Cerebellar nuclear complex (tissue), 1 donor: ENCODE data around the gene TREX2.

Experiments
- DNase-seq, 2 experiments: peaks; one replicate each; lab custom pipeline; 2025; lab: John Stamatoyannopoulos, UW

Gene TREX2

GRCh38 chrX:153475751-153476281, 30.0 kb upstream of the TREX2 start:
- no peak for DNase-seq

- DNase-seq = no peak
These were observed 29.4 kb upstream of the TREX2 start for GRCh38 chrX:153475271-153475670.

- no peak for DNase-seq
These were observed 28.9 kb upstream of the TREX2 start for GRCh38 chrX:153474718-153475117.

- DNase-seq = no peak
These were observed 28.4 kb upstream of the TREX2 start for GRCh38 chrX:153474266-153474665.

DNA sequence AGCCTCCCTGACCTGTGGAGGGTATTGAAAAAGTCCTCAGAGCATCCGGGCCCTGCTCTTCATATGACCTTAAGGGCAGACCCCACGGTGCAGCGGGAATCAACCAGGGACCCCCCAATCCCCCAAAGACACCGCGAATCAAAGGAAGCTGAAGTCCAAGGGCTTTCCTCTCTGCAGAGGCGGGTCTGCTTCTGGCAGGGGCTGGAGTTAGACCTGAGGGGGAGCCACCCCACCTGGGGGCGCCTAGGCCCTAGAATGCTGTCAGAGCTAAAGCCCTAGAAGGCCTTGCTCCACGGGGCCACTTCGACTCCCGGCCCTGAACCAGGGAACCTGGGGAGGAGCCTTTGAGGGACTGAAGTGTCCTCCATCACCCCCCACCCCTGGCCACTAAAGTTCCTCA, 27.3 kb upstream of the TREX2 start:
- no peak for DNase-seq

- DNase-seq = no peak
These were observed 25.9 kb upstream of the TREX2 start for GRCh38 chrX:153471663-153472280.

GRCh38 chrX:153470411-153471363, 24.8 kb upstream of the TREX2 start, which contains the start of gene HAUS7:
Gene HAUS7, minus strand, starts transcription at chrX:153470576. Its CDS starts 19 bp downstream, at chrX:153470557.
- peak; percentile 50 to 51 for DNase-seq

DNA sequence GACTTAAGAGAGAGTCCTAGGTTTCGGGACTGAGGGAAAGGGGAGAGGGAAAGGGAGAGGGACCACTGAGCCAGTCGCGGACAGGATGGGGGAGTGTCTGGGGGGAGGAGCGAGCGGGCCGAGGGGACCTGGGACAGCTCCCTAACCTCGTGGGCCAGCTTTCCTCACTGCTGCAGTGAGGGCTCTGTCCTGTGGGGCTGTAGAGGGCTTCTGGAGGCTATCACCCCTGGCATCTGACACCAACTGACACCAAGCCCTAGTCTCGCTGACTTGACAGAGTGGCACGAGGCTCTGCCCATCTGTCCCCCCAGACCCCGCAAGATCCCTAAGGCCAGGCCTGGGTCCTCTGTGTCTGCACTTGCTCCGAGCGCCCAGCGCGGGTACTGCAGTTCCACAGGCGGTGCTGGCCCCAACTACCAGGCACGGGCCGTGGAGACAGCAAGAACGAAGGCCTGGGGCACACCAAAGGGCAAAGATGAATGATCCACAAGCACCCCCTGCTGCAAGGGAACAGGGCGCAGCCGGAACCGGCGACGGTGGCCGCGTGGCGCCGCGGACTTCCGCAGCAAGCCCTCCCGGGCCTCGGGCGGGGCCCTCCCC, 24.1 kb upstream of the TREX2 start:
- no peak for DNase-seq

- DNase-seq = no peak
These were observed 22.2 kb upstream of the TREX2 start for GRCh38 chrX:153468008-153468580.

GRCh38 chrX:153465691-153466380, 20.0 kb upstream of the TREX2 start:
- DNase-seq = no peak

GRCh38 chrX:153464116-153464515, 18.3 kb upstream of the TREX2 start:
- DNase-seq = no peak

DNA sequence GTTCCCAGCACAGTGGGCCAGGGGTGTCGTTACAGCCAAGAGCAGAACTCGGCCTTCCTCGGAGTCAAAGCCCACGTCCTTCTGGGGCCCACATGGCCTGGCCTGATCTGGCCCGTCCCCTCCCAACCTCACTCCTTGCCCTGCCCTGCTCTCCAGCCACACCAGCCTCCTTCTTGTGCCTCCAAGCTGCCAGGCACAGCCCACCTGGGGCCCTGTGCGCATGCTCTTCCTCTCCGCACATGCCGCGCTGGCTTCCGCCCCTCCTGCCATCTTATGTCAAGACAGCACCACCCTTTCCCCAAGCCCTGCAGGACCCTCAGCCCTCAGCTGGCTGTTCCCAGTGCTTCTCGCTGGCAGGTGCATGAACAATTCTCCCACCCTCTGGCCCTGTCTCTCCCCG, 17.7 kb upstream of the TREX2 start:
- DNase-seq = no peak

DNA sequence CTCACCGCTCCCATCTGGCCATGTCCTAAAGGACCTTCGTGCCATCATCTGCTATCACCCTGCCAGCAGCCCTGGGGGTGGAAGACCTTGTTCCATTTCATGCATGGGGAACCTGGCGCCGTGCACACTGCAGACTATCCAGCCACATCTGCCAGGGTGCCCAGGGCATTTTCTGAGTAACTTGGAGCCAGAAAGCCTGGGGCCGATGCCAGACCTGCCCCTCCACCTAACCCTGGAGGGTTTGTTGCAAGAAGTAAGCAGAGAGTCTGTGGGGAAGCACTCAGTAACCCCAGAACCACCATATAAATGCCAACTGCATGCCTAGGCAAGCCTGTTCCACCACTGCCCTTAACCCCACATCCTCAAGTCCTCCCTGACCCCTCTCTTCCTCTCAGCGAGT, 17.2 kb upstream of the TREX2 start:
- DNase-seq = no peak

DNA sequence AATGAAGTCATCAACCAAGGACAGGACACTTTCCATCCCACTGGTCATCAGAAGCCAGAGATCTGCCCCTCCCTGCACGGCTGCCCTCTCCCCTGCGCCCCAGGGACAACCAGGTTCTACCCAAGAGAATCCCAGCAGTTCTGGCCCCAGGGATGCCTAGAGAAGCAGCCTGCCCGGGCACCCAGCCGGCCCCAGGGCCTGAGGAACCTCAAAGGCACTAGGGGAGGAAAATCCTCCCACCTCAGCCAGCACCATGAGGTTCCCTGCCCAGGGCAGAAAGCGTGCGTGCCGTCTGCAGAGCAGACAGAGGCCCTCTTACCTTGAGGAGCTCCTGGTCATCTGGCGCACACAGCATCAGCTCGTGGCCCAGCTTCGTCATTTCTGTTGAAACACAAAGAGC, 16.4 kb upstream of the TREX2 start:
- no peak for DNase-seq

DNA sequence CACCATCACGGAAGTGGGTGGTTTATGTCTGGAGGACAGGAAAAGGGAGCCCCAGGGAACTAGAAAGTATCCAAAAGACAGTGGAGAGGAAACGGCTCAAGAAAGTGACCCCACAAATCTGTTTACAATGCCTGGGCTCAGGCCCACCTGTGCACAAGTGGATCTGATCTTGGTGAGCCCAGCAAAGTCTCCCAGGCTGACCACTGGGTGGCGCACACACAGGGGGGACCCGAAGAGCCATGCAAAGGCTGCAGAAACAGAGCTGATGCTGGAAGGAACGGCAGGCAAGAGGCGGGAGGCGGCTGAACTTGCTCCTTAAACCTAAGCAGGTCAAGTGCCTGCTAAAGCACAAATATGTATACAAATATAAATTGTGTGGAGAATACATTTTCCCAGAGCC, 15.0 kb upstream of the TREX2 start:
- DNase-seq = peak in 1 of 2 experiments; percentile 24

DNA sequence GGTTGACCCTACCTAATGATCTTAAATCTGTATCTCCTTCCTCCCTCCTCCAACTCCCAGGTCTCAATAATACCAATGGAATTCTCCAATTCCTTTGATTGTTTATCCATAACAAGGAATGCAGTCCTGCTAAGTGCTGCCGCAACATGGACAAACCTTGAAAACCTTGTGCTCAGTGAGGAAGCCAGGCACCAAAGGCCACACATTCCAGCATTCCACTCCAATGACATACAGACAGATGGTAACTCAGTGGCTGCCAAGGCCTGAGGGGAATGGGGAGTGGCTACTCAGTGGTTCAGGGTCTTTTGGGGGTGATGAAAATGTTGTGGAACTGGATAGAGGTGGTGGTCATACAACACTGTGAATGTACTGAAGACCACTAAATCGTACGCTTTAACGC, 14.1 kb upstream of the TREX2 start:
- DNase-seq = no peak

GRCh38 chrX:153458476-153458875, 12.6 kb upstream of the TREX2 start:
- no peak for DNase-seq

GRCh38 chrX:153457827-153458466, 12.1 kb upstream of the TREX2 start:
- no peak for DNase-seq

- no peak for DNase-seq
These were observed 11.4 kb upstream of the TREX2 start for GRCh38 chrX:153457136-153457825.

DNA sequence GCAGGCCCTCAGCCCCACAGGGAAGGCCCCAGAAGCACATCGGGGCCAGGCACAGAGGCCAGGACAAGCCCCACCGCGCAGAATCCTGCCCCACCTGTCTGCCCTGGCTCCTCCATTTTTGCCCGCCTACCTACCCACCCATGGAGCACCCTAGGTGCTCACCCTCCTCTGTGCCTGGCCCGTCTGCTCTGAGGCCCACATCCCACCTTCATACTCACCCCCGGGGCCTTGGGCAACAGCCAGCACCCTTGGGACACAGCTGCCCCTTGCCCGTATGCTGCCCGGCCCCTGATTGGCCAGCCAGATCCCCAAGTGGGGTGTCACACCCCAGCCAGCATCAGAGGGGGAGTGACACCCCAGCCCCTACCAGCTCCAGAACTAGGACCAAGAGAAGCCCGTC, 10.8 kb upstream of the TREX2 start:
- no peak for DNase-seq

GRCh38 chrX:153456161-153456560, 10.3 kb upstream of the TREX2 start:
- no peak for DNase-seq
